ENCODE measurements around the gene APEH. TPM values are rescaled to one million over a fixed set of nuclear protein-coding genes. Genes with fewer than 3 reads are reported as not detected.

APEH gene
- total and polyA plus RNA-seq, 2 of the 4 experiments (the other 2 are of a cell fraction): 89.2 to 142 TPM

DNA sequence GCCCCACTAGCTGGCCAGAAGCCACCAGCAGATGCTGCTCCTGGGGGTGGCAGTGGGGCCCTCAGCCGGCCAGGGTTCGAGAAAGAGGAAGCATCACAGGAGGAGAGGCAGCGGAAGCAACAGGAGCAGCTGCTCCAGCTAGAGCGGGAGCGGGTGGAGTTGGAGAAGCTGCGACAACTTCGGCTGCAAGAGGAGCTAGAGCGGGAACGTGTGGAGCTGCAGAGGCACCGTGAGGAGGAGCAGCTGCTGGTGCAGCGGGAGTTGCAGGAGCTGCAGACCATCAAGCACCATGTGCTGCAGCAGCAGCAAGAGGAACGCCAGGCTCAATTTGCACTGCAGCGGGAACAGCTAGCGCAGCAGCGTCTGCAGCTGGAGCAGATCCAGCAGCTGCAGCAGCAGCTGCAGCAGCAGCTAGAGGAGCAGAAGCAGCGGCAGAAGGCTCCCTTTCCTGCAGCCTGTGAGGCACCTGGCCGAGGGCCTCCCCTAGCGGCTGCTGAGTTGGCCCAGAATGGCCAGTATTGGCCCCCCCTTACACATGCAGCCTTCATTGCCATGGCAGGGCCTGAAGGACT is 17.5 kb upstream of the APEH start:
- Histone ChIP-seq H3K27me3 (ENCODE audit: control insufficient read depth, insufficient read depth, low read length) (peaks cover 44% of the 10 kb centered on the region), H3K18ac (ENCODE audit: low read depth, low read length) (no peak overlapping the region), H3K4me2 (ENCODE audit: low read depth, low read length) (no peak overlapping the region), H3K56ac (ENCODE audit: extremely low read depth, insufficient read depth, low read length) (no peak overlapping the region), H2BK15ac (ENCODE audit: low read depth, low read length) (no peak overlapping the region), H2BK120ac (ENCODE audit: low read depth, low read length) (no peak overlapping the region), H3K9me1 (ENCODE audit: insufficient read depth, low read length) (no peaks in the 10 kb centered on the region), H3K14ac (replicated peaks; ENCODE audit: low read depth, low read length) (no peak overlapping the region), H4K5ac (ENCODE audit: low read depth, low read length) (no peak overlapping the region), H3K9me3 (ENCODE audit: control insufficient read depth, insufficient read depth, low read length) (no peaks in the 10 kb centered on the region), H4K8ac (ENCODE audit: low read depth in 2 of 2, low read length in 2 of 2) (no peak overlapping the region), H2AK5ac (ENCODE audit: low read depth, low read length) (no peak overlapping the region), H3K79me1 (ENCODE audit: low read depth in 1 of 2, low read length in 2 of 2) (no peaks in the 10 kb centered on the region), H2BK20ac (ENCODE audit: low read depth, low read length) (no peak overlapping the region), H3K4ac (ENCODE audit: low read depth, low read length) (no peak overlapping the region), H3K4me3 (ENCODE audit: insufficient read depth, low read depth, low read length) (no peak overlapping the region), H4K20me1 (ENCODE audit: insufficient read depth, low read length) (no peaks in the 10 kb centered on the region), H3K23ac (ENCODE audit: low read depth, low read length) (no peak overlapping the region), H3K36me3 (ENCODE audit: control insufficient read depth, insufficient read depth, low read length) (no peaks in the 10 kb centered on the region), H2BK5ac (ENCODE audit: low read depth, low read length, poor library complexity, severe bottlenecking) (no peak overlapping the region), H3K27ac (ENCODE audit: insufficient read depth, low read length) (no peak overlapping the region), H3K9ac (ENCODE audit: low read depth, low read length) (no peak overlapping the region), H2AK9ac (replicated peaks; ENCODE audit: low read depth, low read length, poor library complexity) (no peak overlapping the region), H4K91ac (ENCODE audit: insufficient read depth, low read depth, low read length) (no peak overlapping the region), H3K4me1 (ENCODE audit: control insufficient read depth, insufficient read depth, low read length) (no peaks in the 10 kb centered on the region), H2AFZ (replicated peaks; ENCODE audit: low read length, poor library complexity) (no peak overlapping the region)
- 61% methylated on average over 13 of the region's 18 CpGs; no CpG with 5 or more reads in 1 of the 2 experiments for WGBS, 2 experiments (ENCODE audit: extremely low coverage in 2 of 2, insufficient read length in 1 of 2)
- in situ Hi-C loops (cut with MboI; ENCODE audit: low sequenced_read_pairs): no loop called here
- no peak for DNase-seq
- TF ChIP-seq MAFK (IDR thresholded peaks at IDR 0.05; ENCODE audit: low read depth, low read length): no peak
- peak; percentile 8; the same call in 1 of the 2 replicates for TF ChIP-seq RAD21 (IDR thresholded peaks at IDR 0.05; ENCODE audit: low read length)
- no peak for TF ChIP-seq RCOR1 (IDR thresholded peaks at IDR 0.05; ENCODE audit: insufficient replicate concordance, low read length)
- TF ChIP-seq CEBPB (IDR thresholded peaks at IDR 0.05; ENCODE audit: low read depth, low read length): no peak
- TF ChIP-seq MXI1 (IDR thresholded peaks at IDR 0.05; ENCODE audit: borderline replicate concordance, low read depth, low read length): no peak
- no peak for TF ChIP-seq NFE2L2 (IDR thresholded peaks at IDR 0.05; ENCODE audit: low read depth, low read length)
- TF ChIP-seq, protein P1, sequence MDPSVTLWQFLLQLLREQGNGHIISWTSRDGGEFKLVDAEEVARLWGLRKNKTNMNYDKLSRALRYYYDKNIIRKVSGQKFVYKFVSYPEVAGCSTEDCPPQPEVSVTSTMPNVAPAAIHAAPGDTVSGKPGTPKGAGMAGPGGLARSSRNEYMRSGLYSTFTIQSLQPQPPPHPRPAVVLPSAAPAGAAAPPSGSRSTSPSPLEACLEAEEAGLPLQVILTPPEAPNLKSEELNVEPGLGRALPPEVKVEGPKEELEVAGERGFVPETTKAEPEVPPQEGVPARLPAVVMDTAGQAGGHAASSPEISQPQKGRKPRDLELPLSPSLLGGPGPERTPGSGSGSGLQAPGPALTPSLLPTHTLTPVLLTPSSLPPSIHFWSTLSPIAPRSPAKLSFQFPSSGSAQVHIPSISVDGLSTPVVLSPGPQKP (IDR thresholded peaks at IDR 0.05; ENCODE audit: borderline replicate concordance, low read depth, low read length): no peak
- TF ChIP-seq, protein P2, sequence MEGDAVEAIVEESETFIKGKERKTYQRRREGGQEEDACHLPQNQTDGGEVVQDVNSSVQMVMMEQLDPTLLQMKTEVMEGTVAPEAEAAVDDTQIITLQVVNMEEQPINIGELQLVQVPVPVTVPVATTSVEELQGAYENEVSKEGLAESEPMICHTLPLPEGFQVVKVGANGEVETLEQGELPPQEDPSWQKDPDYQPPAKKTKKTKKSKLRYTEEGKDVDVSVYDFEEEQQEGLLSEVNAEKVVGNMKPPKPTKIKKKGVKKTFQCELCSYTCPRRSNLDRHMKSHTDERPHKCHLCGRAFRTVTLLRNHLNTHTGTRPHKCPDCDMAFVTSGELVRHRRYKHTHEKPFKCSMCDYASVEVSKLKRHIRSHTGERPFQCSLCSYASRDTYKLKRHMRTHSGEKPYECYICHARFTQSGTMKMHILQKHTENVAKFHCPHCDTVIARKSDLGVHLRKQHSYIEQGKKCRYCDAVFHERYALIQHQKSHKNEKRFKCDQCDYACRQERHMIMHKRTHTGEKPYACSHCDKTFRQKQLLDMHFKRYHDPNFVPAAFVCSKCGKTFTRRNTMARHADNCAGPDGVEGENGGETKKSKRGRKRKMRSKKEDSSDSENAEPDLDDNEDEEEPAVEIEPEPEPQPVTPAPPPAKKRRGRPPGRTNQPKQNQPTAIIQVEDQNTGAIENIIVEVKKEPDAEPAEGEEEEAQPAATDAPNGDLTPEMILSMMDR (conservative IDR thresholded peaks at IDR 0.05; ENCODE audit: low read depth, low read length): 0 out of 2 replicates have a peak, but pooled peaks have one; percentile 10
- TF ChIP-seq, protein P3, sequence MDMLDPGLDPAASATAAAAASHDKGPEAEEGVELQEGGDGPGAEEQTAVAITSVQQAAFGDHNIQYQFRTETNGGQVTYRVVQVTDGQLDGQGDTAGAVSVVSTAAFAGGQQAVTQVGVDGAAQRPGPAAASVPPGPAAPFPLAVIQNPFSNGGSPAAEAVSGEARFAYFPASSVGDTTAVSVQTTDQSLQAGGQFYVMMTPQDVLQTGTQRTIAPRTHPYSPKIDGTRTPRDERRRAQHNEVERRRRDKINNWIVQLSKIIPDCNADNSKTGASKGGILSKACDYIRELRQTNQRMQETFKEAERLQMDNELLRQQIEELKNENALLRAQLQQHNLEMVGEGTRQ (IDR thresholded peaks at IDR 0.05; ENCODE audit: low read depth, low read length): no peak
- no peak for TF ChIP-seq RFX5 (IDR thresholded peaks at IDR 0.05; ENCODE audit: low read depth, low read length)
- no peak for TF ChIP-seq POLR2A (IDR thresholded peaks at IDR 0.05; ENCODE audit: low read depth, low read length)
- ATAC-seq (ENCODE audit: low read depth): 0 out of 2 replicates have a peak, but pooled peaks have one; percentile 27
- no TSS peak for BruUV-seq (replicated peaks)
- CTCF ChIA-PET: no interaction called here
- dilution Hi-C loops (cut with HindIII; ENCODE audit: low sequenced_read_pairs, unreplicated experiment): no loop called here
- POLR2A ChIA-PET (ENCODE audit: unreplicated experiment): no interaction called here
- intact Hi-C loops (cut with micrococcal nuclease): no loop called here
